ENCODE data around the gene STON2. TPM values are rescaled to one million over a fixed set of nuclear protein-coding genes. Genes with fewer than 3 reads are reported as not detected.
A peak's percentile ranks its signal among the peaks of the same experiment; 100 is the strongest.

The STON2 gene
- total RNA-seq, 3 donors from 2014 or later (not counting 1 experiment from before 2014, with no cell fraction given) = 1.7 to 4.8 (median 3.8) TPM

GRCh38 chr14:81219210-81219758, 180.8 kb downstream of the STON2 start:
- DNase-seq = peak; percentile 87 to 96
- Mint-ChIP-seq H3K4me3 (peak overlapping the region; percentile 100), H3K27ac (peak overlapping the region; percentile 99 to 100), H3K36me3 (peaks cover 7% of the 10 kb centered on the region), H3K27me3 (ENCODE audit: low read depth in 2 of 2) (peaks cover 0 to 3% of the 10 kb centered on the region in 2 donors), H3K4me1 (peaks cover 32 to 48% of the 10 kb centered on the region in 2 donors), H3K9me3 (no peaks in the 10 kb centered on the region)
- Histone ChIP-seq H3K27me3 (ENCODE audit: control insufficient read depth, insufficient read depth, low read length) (no peaks in the 10 kb centered on the region), H3K9me3 (ENCODE audit: control insufficient read depth, insufficient read depth, low read length) (no peaks in the 10 kb centered on the region), H3K4me3 (ENCODE audit: low read length) (peak overlapping the region; percentile 71), H3K4me1 (ENCODE audit: control insufficient read depth, insufficient read depth, low read length) (peaks cover 14% of the 10 kb centered on the region), H3K36me3 (ENCODE audit: control insufficient read depth, insufficient read depth, low read length) (peaks cover 18% of the 10 kb centered on the region), H3K27ac (ENCODE audit: low read length) (peak overlapping the region; percentile 98)
- TF ChIP-seq CTCF (IDR thresholded peaks at IDR 0.05) = no peak
- 0% methylated on average over 29 of the region's 29 CpGs for WGBS (ENCODE audit: insufficient coverage)
- intact Hi-C loops (cut with micrococcal nuclease) = loop anchor here (1.0 kb wide), 2 partner anchors 49 to 314 kb away; partner anchors contain the start of gene SEL1L
- peak; percentile 59 to 68 (median 61) for ATAC-seq

GRCh38 chr14:81211844-81212243, 188.3 kb downstream of the STON2 start:
- Histone ChIP-seq H3K4me3 (ENCODE audit: low read length) (no peak overlapping the region), H3K27me3 (ENCODE audit: control insufficient read depth, insufficient read depth, low read length) (no peaks in the 10 kb centered on the region), H3K27ac (ENCODE audit: low read length) (no peak overlapping the region), H3K36me3 (ENCODE audit: control insufficient read depth, insufficient read depth, low read length) (peaks cover 49% of the 10 kb centered on the region), H3K9me3 (ENCODE audit: control insufficient read depth, insufficient read depth, low read length) (no peaks in the 10 kb centered on the region), H3K4me1 (ENCODE audit: control insufficient read depth, insufficient read depth, low read length) (no peaks in the 10 kb centered on the region)
- Mint-ChIP-seq H3K4me3 (no peak overlapping the region), H3K36me3 (no peaks in the 10 kb centered on the region), H3K4me1 (peaks cover 46 to 47% of the 10 kb centered on the region in 2 donors), H3K9me3 (no peaks in the 10 kb centered on the region), H3K27me3 (ENCODE audit: low read depth in 2 of 2) (no peaks in the 10 kb centered on the region), H3K27ac (peak overlapping the region in 1 of 2 donors; percentile 50)
- 45% methylated on average over 2 of the region's 2 CpGs for WGBS (ENCODE audit: insufficient coverage)
- intact Hi-C loops (cut with micrococcal nuclease) = loop anchor here (1.0 kb wide), 2 partner anchors 216 to 258 kb away; no protein-coding TSS in a partner anchor
- peak; percentile 66 to 95 (median 83) for ATAC-seq
- TF ChIP-seq CTCF (IDR thresholded peaks at IDR 0.05) = peak; percentile 54
- peak in 1 of 2 donors; percentile 65 for DNase-seq

Other genes starting within 250 kb of the STON2 start
- 10 to 100 TPM; 24.5 to 32.7 (median 28.6) TPM for gene GTF2A1, start 179.4 kb downstream of the STON2 start, total RNA-seq
- 10 to 100 TPM; 55.0 to 93.0 (median 77.0) TPM for gene SEL1L, start 133.5 kb upstream of the STON2 start, total RNA-seq